NCI-H128 (cell line): ENCODE results near the gene SETSIP.
"Not testable (repeated sequence)": the region's sequence is repeated elsewhere in the genome, so short reads cannot be mapped to it uniquely, and the experiment has no call there.

Source experiments
- DNase-seq: peaks from one replicate; lab custom pipeline; 2025; ENCODE audit not compliant: unreplicated experiment; lab: John Stamatoyannopoulos, UW

Gene SETSIP, protein sequence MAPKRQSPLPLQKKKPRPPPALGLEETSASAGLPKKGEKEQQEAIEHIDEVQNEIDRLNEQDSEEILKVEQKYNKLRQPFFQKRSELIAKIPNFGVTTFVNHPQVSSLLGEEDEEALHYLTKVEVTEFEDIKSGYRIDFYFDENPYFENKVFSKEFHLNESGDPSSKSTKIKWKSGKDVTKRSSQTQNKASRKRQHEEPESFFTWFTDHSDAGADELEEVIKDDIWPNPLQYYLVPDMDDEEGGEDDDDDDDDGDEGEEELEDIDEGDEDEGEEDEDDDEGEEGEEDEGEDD

DNA sequence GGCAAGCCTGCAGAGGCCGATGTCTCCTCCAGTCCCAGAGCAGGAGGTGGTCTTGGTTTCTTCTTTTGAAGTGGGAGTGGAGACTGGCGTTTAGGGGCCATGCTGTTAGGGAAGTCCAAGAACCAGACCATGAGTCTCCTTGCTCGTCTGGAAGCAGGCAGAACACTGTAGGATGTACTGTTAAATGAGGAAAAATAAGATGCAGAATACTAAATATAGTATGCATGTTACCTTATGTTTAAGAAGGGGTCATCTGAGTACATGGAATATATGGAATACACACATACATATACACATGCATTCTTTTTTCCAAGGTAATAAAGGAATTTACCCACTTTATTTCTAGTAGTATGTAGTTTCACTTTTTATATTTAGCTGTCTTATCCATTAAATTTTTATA lies at the start of gene SETSIP:
Gene SETSIP, minus strand, starts transcription at position 101 of the 400 bp plus-strand sequence. Its CDS starts 0 bp downstream, at position 101.
- DNase-seq, result no peak

- no peak for DNase-seq
Observed at GRCh38 chr1:92123868-92124267, 48.7 kb upstream of the SETSIP start.

DNA sequence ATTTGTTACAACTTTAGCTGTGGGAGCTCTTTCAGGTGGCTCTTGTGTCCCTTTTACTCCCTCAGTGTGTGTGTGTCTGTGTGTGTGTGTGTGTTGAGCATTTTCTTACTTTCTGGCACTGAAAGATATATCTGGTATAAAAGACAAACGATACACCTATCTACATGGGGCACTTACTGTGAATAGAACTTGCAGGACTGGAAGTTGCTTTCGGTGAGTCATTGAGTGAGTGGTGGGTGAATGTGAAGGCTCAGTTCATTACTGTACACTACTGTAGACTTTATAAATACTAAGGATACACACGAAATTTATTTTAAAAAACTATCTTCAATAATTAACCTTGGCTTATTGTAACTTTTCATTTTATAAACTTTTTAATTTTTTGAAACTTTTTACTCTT lies 43.6 kb upstream of the SETSIP start:
- DNase-seq, result no peak

GRCh38 chr1:92117526-92117925 lies 42.3 kb upstream of the SETSIP start:
- DNase-seq, result no peak

DNA sequence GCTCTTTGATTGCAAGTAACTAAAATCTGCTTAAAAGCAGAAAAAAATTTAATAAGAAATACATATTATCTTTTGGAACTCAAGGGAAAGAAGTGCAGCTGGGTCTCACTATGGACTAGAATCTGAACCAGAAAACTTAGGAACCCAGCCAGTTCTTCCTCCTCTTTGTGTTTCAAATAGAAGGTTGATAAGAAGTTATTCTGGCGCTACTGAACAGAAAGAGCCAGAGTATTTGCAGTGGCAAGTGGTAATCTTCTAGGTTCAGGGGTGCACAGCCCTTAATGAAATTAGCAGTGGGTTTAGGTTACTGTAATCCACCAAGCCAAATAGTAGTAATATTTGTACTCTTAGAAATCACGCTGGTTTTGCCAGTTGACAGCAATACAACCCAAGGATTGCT lies 33.4 kb upstream of the SETSIP start:
- DNase-seq, result no peak

DNA sequence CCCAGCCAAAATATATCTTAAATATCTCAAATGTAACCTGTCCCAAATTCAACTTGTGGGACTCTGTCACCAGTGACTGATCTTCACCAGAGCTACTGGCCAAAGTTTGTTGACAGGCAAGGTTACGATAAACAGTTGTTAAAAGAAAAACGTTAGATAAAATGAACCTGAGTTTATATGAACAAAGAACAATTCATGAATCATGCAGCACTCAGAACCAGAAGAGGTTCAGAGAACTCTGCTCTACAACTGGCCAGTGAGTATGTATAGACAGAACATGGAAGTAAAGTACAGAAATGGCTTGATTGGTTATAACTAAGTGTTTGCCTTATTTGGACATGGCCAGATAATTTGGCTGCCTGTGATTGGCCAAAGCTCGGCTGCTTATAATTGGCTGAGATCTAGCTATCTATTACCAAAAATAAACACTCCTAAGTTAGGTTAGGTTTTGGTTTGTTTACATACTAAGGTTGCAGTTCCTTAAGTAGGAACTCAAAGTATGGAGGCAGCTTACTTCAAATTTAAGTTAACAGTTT lies 30.4 kb upstream of the SETSIP start:
- DNase-seq, result no peak

DNA sequence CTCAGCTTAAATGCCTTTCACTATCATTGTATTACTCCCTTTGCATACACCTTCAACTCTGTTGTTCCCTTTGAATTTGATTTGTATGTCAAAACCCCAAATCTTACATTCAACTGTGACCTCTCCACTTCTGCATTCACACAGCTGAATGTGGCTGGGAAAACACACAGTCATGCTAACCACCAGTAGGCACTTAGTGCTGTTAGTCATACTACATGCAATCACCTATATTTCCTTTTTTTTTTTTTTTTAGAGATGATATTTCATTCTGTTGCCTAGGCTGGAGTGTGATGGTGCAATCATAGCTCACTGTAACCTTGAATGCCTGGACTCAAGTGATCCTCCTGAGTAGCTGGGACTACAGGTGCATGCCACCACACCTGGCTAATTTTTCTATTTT lies 21.1 kb upstream of the SETSIP start:
- DNase-seq, result no peak

DNA sequence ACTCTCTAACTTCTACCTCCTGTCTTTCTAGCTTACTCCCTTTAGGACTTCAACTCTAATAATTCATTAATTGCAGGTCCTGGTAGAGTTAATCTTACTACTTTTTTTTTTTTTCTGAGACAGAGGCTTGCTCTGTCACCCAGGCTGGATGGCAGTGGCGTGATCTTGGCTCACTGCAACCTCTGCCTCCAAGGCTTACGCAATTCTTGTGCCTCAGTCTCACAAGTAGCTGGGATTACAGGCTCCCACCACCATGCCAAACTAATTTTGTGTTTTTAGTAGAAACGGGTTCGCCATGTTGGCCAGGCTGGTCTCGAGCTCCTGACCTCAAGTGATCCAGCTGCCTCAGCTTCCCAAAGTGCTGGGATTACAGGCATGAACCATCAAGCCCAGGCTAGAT lies 20.7 kb upstream of the SETSIP start:
- DNase-seq, result no peak

DNA sequence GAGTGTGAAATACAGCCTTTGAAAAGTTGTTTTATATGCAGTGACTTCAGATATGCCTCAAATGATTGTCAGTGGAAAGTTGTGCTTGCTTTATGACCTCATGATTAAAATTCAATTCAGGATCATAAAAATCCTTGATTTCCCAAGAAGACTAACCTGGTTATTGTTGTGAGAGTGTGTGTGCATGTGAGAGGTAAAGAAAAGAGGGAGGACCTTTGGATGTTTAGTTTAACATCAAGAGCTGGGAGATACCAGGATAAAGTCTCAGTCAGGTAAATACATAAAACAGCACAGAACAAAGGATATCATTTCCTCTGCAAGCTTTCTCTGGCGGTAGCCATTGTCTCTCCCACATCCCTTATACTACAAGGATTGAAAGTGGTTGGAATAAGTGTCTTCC lies 19.4 kb upstream of the SETSIP start:
- no peak for DNase-seq

GRCh38 chr1:92094090-92094489 lies 18.9 kb upstream of the SETSIP start:
- no peak for DNase-seq

DNA sequence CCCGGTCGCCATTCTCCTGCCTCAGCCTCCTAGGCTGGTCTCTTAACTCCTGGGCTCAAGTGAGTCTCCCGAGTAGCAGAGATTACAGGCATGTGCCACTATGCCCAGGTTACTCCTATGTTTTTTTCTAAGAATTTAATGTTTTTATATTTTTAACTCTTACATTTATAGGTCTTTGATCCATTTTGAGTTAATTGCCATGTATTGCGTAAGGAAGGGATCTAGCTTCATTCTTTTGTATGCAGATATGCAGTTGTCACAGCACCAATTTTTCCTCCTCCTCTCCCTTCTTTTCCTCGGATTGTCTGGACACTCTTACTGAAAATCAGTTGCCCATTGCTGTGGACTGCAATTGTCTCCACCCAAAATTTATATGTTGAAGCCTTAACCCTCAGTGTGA lies 16.4 kb upstream of the SETSIP start:
- DNase-seq, result no peak

GRCh38 chr1:92087542-92087941 lies 12.3 kb upstream of the SETSIP start:
- DNase-seq, result peak; percentile 28

GRCh38 chr1:92085727-92086126 lies 10.5 kb upstream of the SETSIP start:
- no peak for DNase-seq

DNA sequence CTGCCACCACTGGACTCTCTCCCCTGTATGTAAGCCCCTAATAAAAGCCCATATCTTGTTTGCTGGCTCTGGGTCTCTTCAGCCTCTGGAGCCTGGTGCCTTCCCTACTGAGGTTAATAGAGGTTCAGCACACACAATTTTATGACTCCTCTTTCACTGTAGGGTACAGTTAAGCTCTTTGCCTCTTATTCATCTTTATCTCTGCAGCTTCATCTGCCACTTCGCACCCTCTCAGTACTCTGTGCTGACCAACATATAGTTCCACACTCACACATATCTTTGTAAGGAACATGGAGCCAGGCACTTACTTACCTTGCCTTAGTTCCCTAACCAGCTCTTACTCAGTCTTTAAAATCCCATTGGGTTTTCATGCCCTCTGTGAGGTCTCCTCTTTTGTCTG lies 9.4 kb upstream of the SETSIP start:
- DNase-seq, result no peak

GRCh38 chr1:92081031-92081430 lies 5.8 kb upstream of the SETSIP start:
- DNase-seq, result no peak

GRCh38 chr1:92080128-92080985 lies 5.1 kb upstream of the SETSIP start, which contains the start of gene BTBD8:
TSS of gene BTBD8 (plus strand) at chr1:92080345. CDS start at chr1:92080572, 227 bp downstream.
- peak; percentile 48 for DNase-seq

DNA sequence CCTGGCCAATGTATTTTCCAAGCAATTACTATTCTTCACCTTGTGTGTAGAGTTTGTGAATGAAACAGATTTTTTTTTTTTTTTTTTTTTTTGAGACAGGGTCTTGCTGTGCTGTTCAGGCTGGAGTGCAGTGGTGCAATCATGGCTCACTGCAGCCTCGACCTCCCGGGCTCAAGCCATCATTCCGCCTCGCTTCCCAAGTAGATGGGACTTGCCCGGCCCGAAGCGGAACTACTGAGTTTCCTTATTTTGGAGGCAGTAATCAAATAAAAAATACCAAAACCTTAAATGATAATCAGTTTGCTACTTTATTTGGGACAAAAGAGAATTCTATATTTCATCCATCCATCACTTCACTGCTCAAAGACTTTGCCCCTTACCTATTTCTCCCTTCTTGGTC lies 4.2 kb upstream of the SETSIP start:
- DNase-seq, result no peak

GRCh38 chr1:92078077-92078476 lies 2.9 kb upstream of the SETSIP start:
- DNase-seq, result not testable (repeated sequence)

DNA sequence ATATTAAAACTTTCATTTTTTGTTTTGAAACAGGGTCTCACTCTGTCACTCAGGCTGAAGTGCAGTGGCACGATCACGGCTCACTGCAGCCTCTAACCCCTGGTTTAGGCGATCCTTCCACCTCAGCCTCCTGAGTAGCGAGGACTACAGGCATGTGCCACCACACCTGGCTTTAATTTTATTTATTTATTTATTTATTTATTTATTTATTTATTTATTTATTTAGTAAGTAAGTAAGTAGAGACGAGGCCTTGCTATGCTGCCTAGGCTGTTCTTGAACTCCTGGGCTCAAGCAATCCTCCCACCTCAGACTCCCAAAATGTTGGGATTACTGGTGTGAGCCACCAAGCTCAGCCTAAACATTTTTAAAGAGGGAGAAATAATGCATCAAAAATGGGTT lies 1.2 kb upstream of the SETSIP start:
- no peak for DNase-seq

DNA sequence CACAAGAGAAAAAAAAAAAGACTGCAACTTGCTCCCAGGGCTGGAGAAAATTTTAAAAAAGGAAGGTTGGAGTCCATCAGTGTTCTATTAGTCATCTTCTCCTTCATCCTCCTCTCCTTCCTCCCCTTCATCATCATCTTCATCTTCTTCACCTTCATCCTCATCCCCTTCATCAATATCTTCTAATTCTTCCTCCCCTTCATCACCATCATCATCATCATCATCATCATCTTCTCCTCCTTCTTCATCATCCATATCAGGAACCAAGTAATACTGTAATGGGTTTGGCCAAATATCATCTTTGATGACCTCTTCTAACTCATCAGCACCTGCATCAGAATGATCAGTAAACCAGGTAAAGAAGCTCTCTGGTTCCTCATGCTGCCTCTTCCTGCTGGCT lies 765 bp downstream of the SETSIP start:
- not testable (repeated sequence) for DNase-seq

GRCh38 chr1:92070892-92071291 lies 4.3 kb downstream of the SETSIP start:
- DNase-seq, result no peak

- DNase-seq, result no peak
Observed at GRCh38 chr1:92066321-92066720, 8.9 kb downstream of the SETSIP start.
